Stimulated activated CD8-positive, alpha-beta memory T cell treated with anti-CD3 and anti-CD28 coated beads, Interleukin-4, amount 100 ng/mL, for 1 hour (primary cell): ENCODE data around the gene CASP2.
A peak's percentile ranks its signal among the peaks of the same experiment; 100 is the strongest.

ENCODE experiments used
- DNase-seq, 2 donors: peaks; one replicate each; pipeline ENCODE4 v3.0.0-alpha.2; 2020; ENCODE audit warnings: low read depth in 2 of 2, low spot score in 1 of 2

CASP2 gene

GRCh38 chr7:143331179-143331801 lies 43.1 kb downstream of the CASP2 start:
- DNase-seq, result no peak

- DNase-seq, result no peak
These were observed 46.1 kb downstream of the CASP2 start for GRCh38 chr7:143334244-143334643.

- DNase-seq, result no peak
These were observed 49.1 kb downstream of the CASP2 start for GRCh38 chr7:143337216-143337615.

GRCh38 chr7:143341842-143342241 lies 53.7 kb downstream of the CASP2 start:
- DNase-seq, result no peak

GRCh38 chr7:143343596-143343995 lies 55.4 kb downstream of the CASP2 start:
- DNase-seq, result no peak

- peak; percentile 22 to 36 for DNase-seq
These were observed 57.3 kb downstream of the CASP2 start for GRCh38 chr7:143345428-143345900.

- no peak for DNase-seq
These were observed 57.9 kb downstream of the CASP2 start for GRCh38 chr7:143346018-143346417.

GRCh38 chr7:143347950-143348349 lies 59.8 kb downstream of the CASP2 start:
- DNase-seq, result no peak

- no peak for DNase-seq
These were observed 62.9 kb downstream of the CASP2 start for GRCh38 chr7:143351060-143351459.

GRCh38 chr7:143351574-143351973 lies 63.4 kb downstream of the CASP2 start:
- DNase-seq, result no peak

GRCh38 chr7:143352531-143353002 lies 64.4 kb downstream of the CASP2 start:
- no peak for DNase-seq

GRCh38 chr7:143354376-143354775 lies 66.2 kb downstream of the CASP2 start:
- no peak for DNase-seq

- no peak for DNase-seq
These were observed 66.8 kb downstream of the CASP2 start for GRCh38 chr7:143354965-143355364.

- DNase-seq, result no peak
These were observed 67.6 kb downstream of the CASP2 start for GRCh38 chr7:143355450-143356385.

GRCh38 chr7:143356414-143357050 lies 68.4 kb downstream of the CASP2 start:
- DNase-seq, result no peak
